Mesenchymal stem cell (in vitro differentiated cells and primary cell): ENCODE measurements around the gene HMGN1.

Experiments
- DNase-seq: peaks from one replicate; pipeline ENCODE4 v3.0.0-alpha.2; 2013
- H2AFZ ChIP-seq: one replicate; pipeline ENCODE4 v1.6.1; 2013; ENCODE audit warnings: low read depth, mild to moderate bottlenecking, control low read depth, inconsistent platforms, low read length, moderate library complexity
- H2AK5ac ChIP-seq: 2 replicates; pipeline ENCODE4 v1.6.1; 2013; ENCODE audit warnings: low read length, moderate library complexity, mild to moderate bottlenecking, inconsistent platforms; ENCODE audit not compliant: severe bottlenecking
- H2BK120ac ChIP-seq: one replicate; pipeline ENCODE4 v1.6.1; 2013; ENCODE audit warnings: low read depth, mild to moderate bottlenecking, inconsistent platforms, low read length, moderate library complexity
- H2BK12ac ChIP-seq, 2 experiments: one replicate each; pipeline ENCODE4 v1.6.1; 2013; ENCODE audit warnings: inconsistent platforms in 2 of 2, low read length in 2 of 2, mild to moderate bottlenecking in 2 of 2, moderate library complexity in 2 of 2, control low read depth in 1 of 2
- H2BK15ac ChIP-seq: one replicate; pipeline ENCODE4 v1.6.1; 2013; ENCODE audit warnings: mild to moderate bottlenecking, low read depth, inconsistent platforms; ENCODE audit not compliant: poor library complexity, severe bottlenecking
- H2BK5ac ChIP-seq: 2 replicates; pipeline ENCODE4 v1.6.1; 2013; ENCODE audit warnings: low read depth, mild to moderate bottlenecking, low read length, control low read depth, inconsistent platforms; ENCODE audit not compliant: poor library complexity, severe bottlenecking
- H3K14ac ChIP-seq, 2 experiments: one replicate each; pipeline ENCODE4 v1.6.1; 2013; ENCODE audit warnings: inconsistent platforms in 2 of 2, low read length in 2 of 2, control low read depth in 1 of 2, mild to moderate bottlenecking in 1 of 2, moderate library complexity in 1 of 2
- H3K18ac ChIP-seq, 2 experiments: one replicate each; pipeline ENCODE4 v1.6.1; 2013; ENCODE audit warnings: inconsistent platforms in 2 of 2, low read length in 2 of 2, control low read depth in 1 of 2, low read depth in 1 of 2, mild to moderate bottlenecking in 1 of 2
- H3K23ac ChIP-seq, 2 experiments: one replicate each; pipeline ENCODE4 v1.6.1; 2013; ENCODE audit warnings: inconsistent platforms in 2 of 2, low read length in 2 of 2, mild to moderate bottlenecking in 2 of 2, moderate library complexity in 2 of 2, control low read depth in 1 of 2
- H3K27ac ChIP-seq: 2 replicates; pipeline ENCODE4 v1.5.1; 2013; ENCODE audit warnings: mild to moderate bottlenecking, moderate library complexity, low read length, control low read depth, inconsistent platforms; ENCODE audit not compliant: poor library complexity, severe bottlenecking
- H3K27me3 ChIP-seq, 2 experiments: 2 replicates each; pipeline versions ENCODE4 v1.6.1 to v1.7.0; 2013; ENCODE audit warnings: low read length in 2 of 2, mild to moderate bottlenecking in 2 of 2, moderate library complexity in 2 of 2, control low read depth in 1 of 2, inconsistent platforms in 1 of 2; ENCODE audit not compliant: control insufficient read depth in 1 of 2, insufficient read depth in 1 of 2
- H3K36me3 ChIP-seq, 2 experiments: 2 replicates each; pipeline versions ENCODE4 v1.6.1 to v1.7.0; 2013; ENCODE audit warnings: low read length in 2 of 2, control low read depth in 1 of 2, inconsistent platforms in 1 of 2, low read depth in 1 of 2, mild to moderate bottlenecking in 1 of 2; ENCODE audit not compliant: insufficient read depth in 2 of 2, control insufficient read depth in 1 of 2
- H3K4ac ChIP-seq, 2 experiments: one replicate each; pipeline ENCODE4 v1.6.1; 2013; ENCODE audit warnings: inconsistent platforms in 2 of 2, low read length in 2 of 2, mild to moderate bottlenecking in 2 of 2, moderate library complexity in 2 of 2, control low read depth in 1 of 2, low read depth in 1 of 2
- H3K4me1 ChIP-seq: 2 replicates; pipeline ENCODE4 v1.6.1; 2013; ENCODE audit warnings: low read depth, low read length, control low read depth; ENCODE audit not compliant: control insufficient read depth, insufficient read depth
- H3K4me2 ChIP-seq: 2 replicates; pipeline ENCODE4 v1.6.1; 2013; ENCODE audit warnings: low read length, mild to moderate bottlenecking, inconsistent platforms; ENCODE audit not compliant: poor library complexity, severe bottlenecking
- H3K4me3 ChIP-seq, 2 experiments: 2 replicates each; pipeline versions ENCODE4 v1.5.1 to v1.7.0; 2013; ENCODE audit warnings: low read length in 2 of 2, mild to moderate bottlenecking in 2 of 2, control low read depth in 1 of 2, low read depth in 1 of 2; ENCODE audit not compliant: insufficient read depth in 1 of 2
- H3K79me1 ChIP-seq: replicated peaks from 2 replicates; pipeline ENCODE4 v1.6.1; 2013; ENCODE audit warnings: mild to moderate bottlenecking, control low read depth, low read length, inconsistent platforms; ENCODE audit not compliant: poor library complexity, severe bottlenecking
- H3K9ac ChIP-seq: 2 replicates; pipeline ENCODE4 v1.7.0; 2013; ENCODE audit warnings: mild to moderate bottlenecking, low read length, moderate library complexity
- H3K9me3 ChIP-seq: 2 replicates; pipeline ENCODE4 v1.7.0; 2013; ENCODE audit warnings: mild to moderate bottlenecking, low read length; ENCODE audit not compliant: control insufficient read depth
- H4K8ac ChIP-seq: one replicate; pipeline ENCODE4 v1.6.1; 2013; ENCODE audit warnings: inconsistent platforms, mild to moderate bottlenecking, low read length, moderate library complexity
- H4K91ac ChIP-seq: one replicate; pipeline ENCODE4 v1.6.1; 2013; ENCODE audit warnings: mild to moderate bottlenecking, low read length, inconsistent platforms
- WGBS: methylation state at CpG from one replicate; pipeline ENCODE4 v1.1.7; 2013; ENCODE audit warnings: mixed read lengths; 5-methylcytosine and 5-hydroxymethylcytosine counted together

Gene HMGN1

GRCh38 chr21:39325458-39325857 is 23.4 kb downstream of the HMGN1 start:
- Histone ChIP-seq H3K27ac (no peak overlapping the region), H3K23ac (no peak overlapping the region), H3K14ac (no peak overlapping the region), H3K27me3 (no peaks in the 10 kb centered on the region), H3K4me3 (no peak overlapping the region), H3K4me1 (peaks cover 2% of the 10 kb centered on the region), H2BK15ac (no peak overlapping the region), H2BK120ac (no peak overlapping the region), H3K9ac (no peak overlapping the region), H3K4ac (no peak overlapping the region), H3K36me3 (no peaks in the 10 kb centered on the region), H3K18ac (no peak overlapping the region), H2BK5ac (no peak overlapping the region), H4K8ac (no peak overlapping the region), H2AFZ (no peak overlapping the region), H2AK5ac (no peak overlapping the region), H2BK12ac (no peak overlapping the region), H4K91ac (no peak overlapping the region), H3K4me2 (no peak overlapping the region), H3K79me1 (no peaks in the 10 kb centered on the region), H3K9me3 (no peaks in the 10 kb centered on the region)
- no peak for DNase-seq
- no CpG with 5 or more reads among the region's 4 CpGs for WGBS

- no peaks in the 10 kb centered on the region for H3K9me3 ChIP-seq
- WGBS: 91% methylated on average over 6 of the region's 6 CpGs
- H3K14ac ChIP-seq: peak overlapping the region in 1 of 2 experiments; percentile 28
- no peak overlapping the region for H3K4me2 ChIP-seq
- peak overlapping the region; percentile 67 for H4K91ac ChIP-seq
- H3K9ac ChIP-seq: no peak overlapping the region
- H3K4me1 ChIP-seq: peaks cover 2% of the 10 kb centered on the region
- H3K27ac ChIP-seq: peak overlapping the region; percentile 7
- peak overlapping the region in 1 of 2 experiments; percentile 80 for H3K23ac ChIP-seq
- no peak overlapping the region for H4K8ac ChIP-seq
- no peaks in the 10 kb centered on the region for H3K79me1 ChIP-seq
- DNase-seq: no peak
- H2AFZ ChIP-seq: peak overlapping the region; percentile 27
- no peak overlapping the region for H3K4me3 ChIP-seq
- no peak overlapping the region for H2BK5ac ChIP-seq
- H3K36me3 ChIP-seq: no peaks in the 10 kb centered on the region
- H3K18ac ChIP-seq: no peak overlapping the region
- H3K27me3 ChIP-seq: no peaks in the 10 kb centered on the region
- H3K4ac ChIP-seq: no peak overlapping the region
- H2BK15ac ChIP-seq: no peak overlapping the region
- H2BK120ac ChIP-seq: no peak overlapping the region
- no peak overlapping the region for H2BK12ac ChIP-seq
- H2AK5ac ChIP-seq: no peak overlapping the region
These were observed 27.5 kb downstream of the HMGN1 start for GRCh38 chr21:39321424-39321823.

- no peak overlapping the region for H3K4me2 ChIP-seq
- no peaks in the 10 kb centered on the region for H3K36me3 ChIP-seq
- H2AFZ ChIP-seq: no peak overlapping the region
- H3K4me3 ChIP-seq: no peak overlapping the region
- no peak overlapping the region for H2BK5ac ChIP-seq
- no peak for DNase-seq
- H4K91ac ChIP-seq: no peak overlapping the region
- peak overlapping the region; percentile 50 for H3K9ac ChIP-seq
- peaks cover 3% of the 10 kb centered on the region for H3K4me1 ChIP-seq
- no peak overlapping the region for H4K8ac ChIP-seq
- no peak overlapping the region for H3K4ac ChIP-seq
- H2BK120ac ChIP-seq: no peak overlapping the region
- H3K18ac ChIP-seq: no peak overlapping the region
- 79% methylated on average over 2 of the region's 3 CpGs for WGBS
- H3K79me1 ChIP-seq: no peaks in the 10 kb centered on the region
- no peaks in the 10 kb centered on the region for H3K9me3 ChIP-seq
- no peak overlapping the region for H3K14ac ChIP-seq
- H3K27me3 ChIP-seq: no peaks in the 10 kb centered on the region
- no peak overlapping the region for H3K27ac ChIP-seq
- no peak overlapping the region for H2BK12ac ChIP-seq
- H2AK5ac ChIP-seq: no peak overlapping the region
- no peak overlapping the region for H3K23ac ChIP-seq
- H2BK15ac ChIP-seq: no peak overlapping the region
These were observed 29.0 kb downstream of the HMGN1 start for GRCh38 chr21:39319814-39320332.

GRCh38 chr21:39319251-39319756 is 29.6 kb downstream of the HMGN1 start:
- H2BK5ac ChIP-seq: no peak overlapping the region
- H3K18ac ChIP-seq: no peak overlapping the region
- no peaks in the 10 kb centered on the region for H3K36me3 ChIP-seq

More at GRCh38 chr21:39319251-39319756, 29.6 kb downstream of the HMGN1 start:
- Histone ChIP-seq H3K79me1 (no peaks in the 10 kb centered on the region), H3K9me3 (no peaks in the 10 kb centered on the region), H3K23ac (no peak overlapping the region), H3K27ac (no peak overlapping the region), H3K27me3 (no peaks in the 10 kb centered on the region), H3K14ac (no peak overlapping the region), H2AK5ac (no peak overlapping the region), H3K4me2 (no peak overlapping the region), H3K4ac (no peak overlapping the region), H3K9ac (peak overlapping the region; percentile 50), H4K91ac (no peak overlapping the region), H4K8ac (no peak overlapping the region), H2BK12ac (no peak overlapping the region), H3K4me1 (peaks cover 6% of the 10 kb centered on the region), H2AFZ (no peak overlapping the region), H2BK120ac (no peak overlapping the region), H3K4me3 (no peak overlapping the region), H2BK15ac (no peak overlapping the region)
- WGBS: 94% methylated on average over 1 of the region's 6 CpGs
- DNase-seq: no peak
